ENCODE data around the gene GJA8.
"Not testable (repeated sequence)": the region's sequence is repeated elsewhere in the genome, so short reads cannot be mapped to it uniquely, and the experiment has no call there.

Gene GJA8

DNA sequence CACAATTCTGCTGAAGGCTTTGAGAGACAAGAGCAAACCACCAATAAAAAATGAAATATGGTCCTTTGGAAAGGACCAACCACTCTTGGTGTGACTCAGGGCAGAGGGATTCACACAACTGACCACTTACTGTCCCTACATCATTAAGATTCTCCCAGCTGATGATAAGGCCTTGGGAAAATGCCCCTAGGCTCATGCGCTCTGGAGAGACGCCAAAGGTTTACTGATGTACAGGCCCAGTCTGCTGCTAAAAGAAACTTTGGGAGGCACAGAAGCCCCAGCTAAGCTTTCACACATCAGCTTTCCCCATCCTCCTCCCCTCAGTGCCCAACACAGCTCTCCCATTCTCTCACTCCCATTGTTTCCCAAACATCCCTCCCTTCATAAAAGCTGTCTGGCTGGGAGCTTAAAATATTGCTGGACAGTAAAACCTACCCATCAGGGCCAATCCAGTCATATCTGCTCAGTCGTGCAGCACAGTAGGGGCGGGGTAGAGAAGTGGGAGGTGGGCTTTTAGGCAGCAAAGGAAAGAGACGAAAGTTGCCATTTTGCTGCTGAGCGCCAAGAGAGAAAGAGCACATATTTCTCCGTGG, at the start of gene GJA8:
Gene GJA8, plus strand, starts transcription at position 543 of the 593 bp plus-strand sequence. CDS start 5,161 bp downstream, outside the sequence.
- no peak for TF ChIP-seq CTCF (IDR thresholded peaks at IDR 0.05)
- DNase-seq (ENCODE audit: low spot score), result no peak

GRCh38 chr1:147853391-147853790, 49.2 kb upstream of the GJA8 start:
- DNase-seq (ENCODE audit: low spot score), result no peak
- TF ChIP-seq CTCF (IDR thresholded peaks at IDR 0.05), result no peak
- Histone ChIP-seq H3K27ac (no peak overlapping the region), H3K4me3 (no peak overlapping the region)

More for the DNA sequence above, at the start of gene GJA8:
- Histone ChIP-seq H3K27ac (no peak within 1 kb of the TSS), H3K4me3 (no peak within 1 kb of the TSS)

DNA sequence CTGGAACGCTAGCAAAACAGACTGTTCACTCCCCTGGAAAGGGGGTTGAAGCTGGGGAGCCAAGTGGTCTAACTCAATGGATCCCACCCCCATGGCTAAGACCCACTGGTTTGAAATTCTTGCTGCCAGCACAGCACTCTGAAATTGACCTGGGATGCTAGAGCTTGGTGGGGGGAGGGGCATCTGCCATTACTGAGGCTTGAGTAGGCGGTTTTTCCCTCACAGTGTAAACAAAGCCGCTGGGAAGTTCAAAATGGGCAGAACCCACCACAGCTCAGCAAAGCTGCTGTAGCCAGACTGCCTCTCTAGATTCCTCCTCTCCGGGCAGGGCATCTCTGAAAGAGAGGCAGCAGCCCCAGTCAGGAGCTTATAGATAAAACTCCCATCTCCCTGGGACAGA, 47.6 kb upstream of the GJA8 start:
- H3K4me3 ChIP-seq; DNase-seq (ENCODE audit: low spot score); H3K27ac ChIP-seq: not testable (repeated sequence)

DNA sequence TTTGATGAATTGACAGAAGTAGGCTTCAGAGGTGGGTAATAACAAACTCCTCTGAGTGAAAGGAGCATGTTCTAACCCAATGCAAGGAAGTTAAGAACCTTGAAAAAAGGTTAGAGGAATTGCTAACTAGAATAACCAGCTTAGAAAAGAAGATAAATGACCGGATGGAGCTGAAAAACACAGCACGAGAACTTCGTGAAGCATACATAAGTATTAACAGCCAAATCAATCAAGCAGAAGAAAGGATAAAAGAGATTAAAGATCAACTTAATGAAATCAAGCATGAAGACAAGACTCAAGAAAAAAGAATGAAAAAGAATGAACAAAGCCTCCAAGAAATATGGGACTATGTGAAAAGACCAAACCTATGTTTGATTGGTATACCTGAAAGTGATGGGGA, 46.6 kb upstream of the GJA8 start:
- DNase-seq (ENCODE audit: low spot score); H3K4me3 ChIP-seq; H3K27ac ChIP-seq: not testable (repeated sequence)

DNA sequence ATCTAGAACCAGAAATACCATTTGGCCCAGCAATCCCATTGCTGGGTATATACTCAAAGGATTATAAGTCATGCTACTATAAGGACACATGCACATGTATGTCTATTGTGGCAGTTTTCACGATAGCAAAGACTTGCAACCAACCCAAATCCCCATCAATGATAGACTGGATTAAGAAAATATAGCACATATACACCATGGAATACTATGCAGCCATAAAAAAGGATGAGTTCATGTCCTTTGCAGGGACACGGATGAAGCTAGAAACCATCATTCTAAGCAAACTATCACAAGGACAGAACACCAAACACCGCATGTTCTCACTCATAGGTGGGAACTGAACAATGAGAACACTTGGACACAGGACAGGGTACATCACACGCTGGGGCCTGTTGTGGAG, 35.4 kb upstream of the GJA8 start:
- DNase-seq (ENCODE audit: low spot score); H3K27ac ChIP-seq; H3K4me3 ChIP-seq: not testable (repeated sequence)

DNA sequence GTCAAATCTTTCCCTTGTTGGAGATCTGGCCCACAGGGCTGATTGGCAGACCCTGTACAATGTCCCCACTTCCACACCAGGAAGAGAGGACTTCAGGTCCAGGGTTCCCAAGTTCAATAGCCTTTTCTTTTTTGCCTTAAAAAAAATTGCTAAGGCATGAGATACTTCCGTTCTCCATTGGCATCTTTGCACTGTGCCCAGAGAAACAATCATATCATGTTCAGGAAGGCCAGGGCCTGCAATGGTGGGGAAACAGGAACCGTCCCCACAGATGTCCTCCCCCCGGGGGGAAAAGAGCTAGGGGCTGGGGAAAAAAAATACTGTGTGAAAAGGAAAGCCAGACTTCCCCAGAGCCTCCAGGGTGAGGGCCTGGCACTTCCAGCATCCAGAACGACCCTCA, 24.6 kb upstream of the GJA8 start:
- no peak overlapping the region for H3K4me3 ChIP-seq
- TF ChIP-seq CTCF (IDR thresholded peaks at IDR 0.05), result no peak
- H3K27ac ChIP-seq, result peak overlapping the region in 1 of 2 donors; percentile 22
- no peak for DNase-seq (ENCODE audit: low spot score)

GRCh38 chr1:147879911-147880310, 22.7 kb upstream of the GJA8 start:
- no peak for DNase-seq (ENCODE audit: low spot score)
- no peak for TF ChIP-seq CTCF (IDR thresholded peaks at IDR 0.05)
- no peak overlapping the region for H3K4me3 ChIP-seq
- no peak overlapping the region for H3K27ac ChIP-seq

GRCh38 chr1:147882535-147882934, 20.1 kb upstream of the GJA8 start:
- TF ChIP-seq CTCF (IDR thresholded peaks at IDR 0.05), result no peak
- DNase-seq (ENCODE audit: low spot score), result no peak
- H3K27ac ChIP-seq, result no peak overlapping the region
- no peak overlapping the region for H3K4me3 ChIP-seq
